PC-9 (cell line): ENCODE results near the gene XRCC5.

Experiments
- CTCF ChIP-seq: fragments of 200-600 bp; sonication (generic); conservative IDR thresholded peaks from 2 replicates; pipeline ENCODE4 v1.6.1; 2017; ENCODE audit warnings: mixed run types, antibody characterized with exemption, mild to moderate bottlenecking, moderate library complexity
- EZH2 ChIP-seq: fragments of 200-600 bp; sonication (generic); IDR thresholded peaks from 2 replicates; pipeline ENCODE4 v1.8.0; 2017; ENCODE audit warnings: antibody characterized with exemption, low read depth

- TF ChIP-seq CTCF = no peak
- no peak for TF ChIP-seq EZH2
Measured at GRCh38 chr2:216221811-216222210, 112.7 kb downstream of the XRCC5 start.
